Lung (tissue), 12 donors: ENCODE results near the gene APOBEC3G. TPM values are rescaled to one million over a fixed set of nuclear protein-coding genes. Genes with fewer than 3 reads are reported as not detected.

ENCODE experiments used
- ATAC-seq: fragments of 200-7000 bp; cut with Tn5 transposase; one replicate; pipeline ENCODE4 v1.9.1; 2020; ENCODE audit warnings: moderate number of reproducible peaks; ENCODE audit not compliant: insufficient read depth, low FRiP score
- DNase-seq, 3 donors: peaks; one replicate each; pipeline ENCODE4 v3.0.0-alpha.2; 2013 to 2017
- H3K27ac ChIP-seq, 2 donors: one replicate each; pipeline ENCODE4 v1.5.1; 2013; ENCODE audit warnings: mild to moderate bottlenecking in 2 of 2, moderate library complexity in 2 of 2, control low read depth in 1 of 2, inconsistent platforms in 1 of 2, low read depth in 1 of 2, low read length in 1 of 2
- H3K27me3 ChIP-seq, 3 donors: one replicate each; pipeline ENCODE4 v1.5.1; 2013; ENCODE audit warnings: low read length in 2 of 3; ENCODE audit not compliant: control insufficient read depth in 3 of 3, insufficient read depth in 3 of 3
- H3K36me3 ChIP-seq, 4 donors: one replicate each; pipeline ENCODE4 v1.5.1; 2013; ENCODE audit warnings: low read length in 4 of 4, mild to moderate bottlenecking in 1 of 4, moderate library complexity in 1 of 4; ENCODE audit not compliant: control insufficient read depth in 4 of 4, insufficient read depth in 4 of 4
- H3K4me1 ChIP-seq, 5 donors: one replicate each; pipeline ENCODE4 v1.5.1; 2013; ENCODE audit warnings: low read length in 5 of 5, mild to moderate bottlenecking in 2 of 5, moderate library complexity in 1 of 5; ENCODE audit not compliant: control insufficient read depth in 5 of 5, insufficient read depth in 5 of 5
- H3K4me3 ChIP-seq: one replicate; pipeline ENCODE4 v1.5.1; 2013; ENCODE audit warnings: mild to moderate bottlenecking, control low read depth, moderate library complexity
- H3K9ac ChIP-seq, 2 donors: one replicate each; pipeline ENCODE4 v1.5.1; 2013; ENCODE audit warnings: low read length in 2 of 2, control low read depth in 1 of 2; ENCODE audit not compliant: insufficient read depth in 1 of 2
- H3K9me3 ChIP-seq, 4 donors: one replicate each; pipeline ENCODE4 v1.5.1; 2013; ENCODE audit warnings: low read length in 3 of 4, mild to moderate bottlenecking in 1 of 4, moderate library complexity in 1 of 4; ENCODE audit not compliant: control insufficient read depth in 4 of 4, insufficient read depth in 3 of 4
- CTCF ChIP-seq: IDR thresholded peaks from 2 replicates; pipeline ENCODE4 v1.5.1; 2012; ENCODE audit warnings: mild to moderate bottlenecking; ENCODE audit errors: control extremely low read depth, extremely low read depth
- WGBS, 2 donors: extraction: QIAGEN DNeasy Blood & Tissue Kit; methylation state at CpG; one replicate each; pipeline ENCODE4 v1.1.7; 2013; 5-methylcytosine and 5-hydroxymethylcytosine counted together
- polyA plus RNA-seq, 2 donors: library from polyadenylated mRNA; stranded (reverse); fragments of 200-250 nt; gene quantifications; one replicate each; pipeline ENCODE4 v1.2.1, GENCODE V29; 2013
- total RNA-seq, 2 donors: library from RNA; depleted of rRNA in 1 of 2; stranded (reverse); fragments of >200 nt in 1 of 2; gene quantifications; one replicate each; pipeline ENCODE4 v1.2.1, GENCODE V29; 2014 to 2021
- donor health status: control.
- donor health status: control.
- donor health status: Bipolar disorder and iron deficiency.
- donor health status: healthy.
- donor health status: DM: yes; HTN: yes; CAD: no.

APOBEC3G gene
- total and polyA plus RNA-seq, 4 donors: 6.5 to 15.5 (median 14.0) TPM

DNA sequence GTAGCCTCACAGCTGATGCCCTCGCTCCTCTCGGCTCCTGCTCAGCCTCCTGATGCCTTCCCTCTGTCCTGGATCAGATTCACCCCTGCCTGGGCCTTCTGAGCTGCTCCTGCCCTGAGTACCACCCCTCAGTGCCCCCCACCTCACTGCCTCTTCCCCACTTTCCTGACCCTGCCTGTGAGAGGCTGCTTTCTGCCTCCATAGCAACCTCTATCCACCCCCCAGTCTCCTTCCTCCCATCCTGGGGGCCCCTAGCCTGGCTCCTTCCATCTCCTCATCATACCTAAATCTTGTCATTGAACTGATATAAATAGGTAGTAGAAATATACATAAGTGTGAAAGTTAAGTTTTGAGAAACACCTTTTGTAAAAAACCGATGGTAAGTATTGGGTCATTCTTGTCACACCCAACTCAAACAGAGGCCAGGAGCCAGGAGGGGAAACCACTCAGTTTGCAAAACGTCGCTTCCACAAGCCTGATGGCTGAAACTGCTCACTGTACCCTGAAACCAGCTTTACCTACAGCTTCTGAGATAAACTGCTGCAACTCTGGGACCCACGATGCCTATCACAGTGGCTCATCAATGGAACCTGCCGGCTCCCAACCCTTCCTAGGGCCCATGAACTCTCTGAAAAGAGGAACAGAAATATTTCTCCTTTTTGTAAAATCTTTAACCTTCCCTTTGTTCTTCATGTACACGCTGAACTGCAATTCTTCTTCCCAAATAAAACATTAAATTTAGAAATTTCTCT lies 15.2 kb downstream of the APOBEC3G start:
- H3K27ac ChIP-seq: no peak overlapping the region
- TF ChIP-seq CTCF: no peak

DNA sequence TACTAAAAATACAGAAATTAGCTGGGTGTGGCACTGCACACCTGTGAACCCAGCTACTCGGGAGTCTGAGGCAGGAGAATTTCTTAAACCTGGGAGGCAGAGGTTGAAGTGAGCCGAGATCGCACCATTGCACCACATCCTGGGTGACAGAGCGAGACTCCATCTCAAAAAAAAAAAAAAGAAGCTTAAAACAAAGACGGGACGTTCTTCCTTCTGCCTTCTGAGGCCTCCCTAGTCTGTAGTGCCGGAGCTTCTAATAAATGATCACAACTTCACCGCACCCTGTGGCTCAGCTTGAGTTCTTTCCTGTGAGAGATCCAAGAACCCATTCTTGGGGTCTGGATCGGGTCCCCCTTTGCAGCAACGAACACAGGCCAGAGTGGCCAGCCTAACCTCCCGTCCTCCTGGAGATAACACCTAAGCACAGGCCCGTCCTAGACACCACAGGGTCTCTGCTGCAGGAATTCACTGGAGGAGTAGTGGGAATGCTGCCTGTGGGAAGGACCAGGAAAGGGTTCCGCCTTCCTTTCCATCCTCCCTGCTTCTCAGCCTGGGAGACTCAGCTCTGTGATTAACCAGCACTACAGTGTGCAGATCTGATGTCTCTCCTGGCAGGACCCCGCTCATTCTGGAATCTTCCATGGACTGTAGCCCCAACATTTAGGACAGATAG lies 17.8 kb downstream of the APOBEC3G start:
- Histone ChIP-seq H3K4me3 (no peak overlapping the region), H3K4me1 (peaks cover 0 to 3% (median 0%) of the 10 kb centered on the region in 5 donors), H3K36me3 (no peaks in the 10 kb centered on the region), H3K9ac (no peak overlapping the region), H3K27me3 (no peaks in the 10 kb centered on the region), H3K9me3 (no peaks in the 10 kb centered on the region), H3K27ac (no peak overlapping the region)
- TF ChIP-seq CTCF: no peak
- DNase-seq (no peak), ATAC-seq (no peak)
- 73 to 77% methylated on average over 14 of the region's 14 CpGs for WGBS, 2 donors

More for the DNA sequence above, 15.2 kb downstream of the APOBEC3G start:
- peaks cover 0 to 1% (median 0%) of the 10 kb centered on the region in 5 donors for H3K4me1 ChIP-seq
- ATAC-seq (no peak), DNase-seq (no peak)
- H3K9me3 ChIP-seq: no peaks in the 10 kb centered on the region
- no peak overlapping the region for H3K4me3 ChIP-seq
- no peak overlapping the region for H3K9ac ChIP-seq
- no peaks in the 10 kb centered on the region for H3K27me3 ChIP-seq
- 49 to 64% methylated on average over 8 of the region's 8 CpGs for WGBS, 2 donors
- H3K36me3 ChIP-seq: no peaks in the 10 kb centered on the region

DNA sequence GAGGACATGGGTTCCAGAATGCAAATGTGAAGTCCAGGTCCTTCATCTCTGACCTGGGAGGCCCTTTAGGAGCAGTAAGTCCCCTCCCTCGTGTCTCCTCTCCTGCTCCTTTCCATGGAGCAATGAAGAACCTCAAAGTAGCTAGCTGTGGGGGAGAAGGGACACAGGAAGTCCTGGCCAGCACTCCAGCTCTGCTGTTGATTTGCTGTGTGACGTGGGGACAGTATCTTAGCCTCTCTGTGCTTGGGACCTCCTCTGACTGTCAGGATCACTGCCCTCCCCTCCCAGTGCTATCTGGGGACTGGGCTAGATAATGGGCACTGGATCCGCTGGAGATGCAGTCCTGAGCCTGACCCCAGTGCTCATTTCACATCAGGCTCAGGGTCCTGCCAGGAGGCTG lies 18.9 kb downstream of the APOBEC3G start:
- no peak for DNase-seq
- Histone ChIP-seq H3K9ac (no peak overlapping the region), H3K9me3 (no peaks in the 10 kb centered on the region), H3K4me1 (peaks cover 0 to 3% (median 0%) of the 10 kb centered on the region in 5 donors), H3K4me3 (no peak overlapping the region), H3K27me3 (no peaks in the 10 kb centered on the region), H3K27ac (no peak overlapping the region), H3K36me3 (no peaks in the 10 kb centered on the region)
- ATAC-seq: no peak
- TF ChIP-seq CTCF: no peak
- 90 to 100% methylated on average over 3 of the region's 3 CpGs for WGBS, 2 donors
